ENCODE measurements around the gene GRM6.
A peak's percentile ranks its signal among the peaks of the same experiment; 100 is the strongest.

The GRM6 gene

GRCh38 chr5:178982941-178983340, 12.2 kb downstream of the GRM6 start:
- intact Hi-C loops (cut with DNase I; ENCODE audit: low total_unique reads): no loop called here
- Histone ChIP-seq H3K27ac (no peak overlapping the region), H3K4me3 (no peak overlapping the region), H3K27me3 (no peaks in the 10 kb centered on the region), H3K4me1 (no peaks in the 10 kb centered on the region), H3K9me3 (peaks cover 30 to 93% (median 88%) of the 10 kb centered on the region in 3 donors), H3K36me3 (peaks cover 0 to 19% (median 17%) of the 10 kb centered on the region in 3 donors)
- DNase-seq: no peak
- TF ChIP-seq CTCF (IDR thresholded peaks at IDR 0.05): no peak

GRCh38 chr5:178981381-178981780, 13.7 kb downstream of the GRM6 start:
- no peak for DNase-seq

GRCh38 chr5:178965465-178966055, 29.6 kb downstream of the GRM6 start:
- Histone ChIP-seq H3K4me1 (no peaks in the 10 kb centered on the region), H3K9me3 (peaks cover 21 to 99% (median 74%) of the 10 kb centered on the region in 3 donors), H3K27ac (no peak overlapping the region), H3K36me3 (peaks cover 32 to 82% (median 67%) of the 10 kb centered on the region in 3 donors), H3K27me3 (no peaks in the 10 kb centered on the region), H3K4me3 (no peak overlapping the region)
- DNase-seq: no peak
- no peak for TF ChIP-seq CTCF (IDR thresholded peaks at IDR 0.05)
- intact Hi-C loops (cut with DNase I; ENCODE audit: low total_unique reads): no loop called here

More at GRCh38 chr5:178981381-178981780, 13.7 kb downstream of the GRM6 start:
- Histone ChIP-seq H3K27me3 (no peaks in the 10 kb centered on the region), H3K4me1 (no peaks in the 10 kb centered on the region), H3K4me3 (no peak overlapping the region), H3K9me3 (peaks cover 25 to 95% (median 89%) of the 10 kb centered on the region in 3 donors), H3K27ac (no peak overlapping the region), H3K36me3 (peaks cover 10 to 33% (median 32%) of the 10 kb centered on the region in 3 donors)
- no peak for TF ChIP-seq CTCF (IDR thresholded peaks at IDR 0.05)
- intact Hi-C loops (cut with DNase I; ENCODE audit: low total_unique reads): no loop called here

GRCh38 chr5:178941361-178941760, 53.8 kb downstream of the GRM6 start:
- no peak for DNase-seq
- peak overlapping the region; percentile 79 to 85 for H3K27ac ChIP-seq
- TF ChIP-seq CTCF (IDR thresholded peaks at IDR 0.05): no peak
- intact Hi-C loops (cut with DNase I; ENCODE audit: low total_unique reads): loop anchor here (10.0 kb wide), 1 partner anchor 47 kb away; the partner anchor contains the start of gene ZFP2
- peaks cover 8 to 52% (median 49%) of the 10 kb centered on the region in 3 donors for H3K9me3 ChIP-seq
- peaks cover 0 to 14% (median 10%) of the 10 kb centered on the region in 4 donors for H3K4me1 ChIP-seq
- H3K27me3 ChIP-seq: no peaks in the 10 kb centered on the region
- peak overlapping the region; percentile 81 to 82 for H3K4me3 ChIP-seq
- H3K36me3 ChIP-seq: peaks cover 14 to 39% (median 32%) of the 10 kb centered on the region in 3 donors

- DNase-seq: peak; percentile 86 to 93
- Histone ChIP-seq H3K4me1 (peaks cover 0 to 14% (median 10%) of the 10 kb centered on the region in 4 donors), H3K36me3 (peaks cover 11 to 36% (median 26%) of the 10 kb centered on the region in 3 donors), H3K4me3 (peak within 1 kb of the TSS; percentile 81 to 82), H3K9me3 (peaks cover 12 to 55% (median 52%) of the 10 kb centered on the region in 3 donors), H3K27me3 (no peaks in the 10 kb centered on the region), H3K27ac (peak within 1 kb of the TSS; percentile 79 to 85)
- intact Hi-C loops (cut with DNase I; ENCODE audit: low total_unique reads): loop anchor here (10.0 kb wide), 1 partner anchor 46 kb away; the partner anchor contains the start of gene ZFP2
- no peak for TF ChIP-seq CTCF (IDR thresholded peaks at IDR 0.05)
These were observed 54.4 kb downstream of the GRM6 start, which contains the start of gene ZNF454 for GRCh38 chr5:178940569-178941360. TSS of gene ZNF454 (plus strand) at chr5:178941198. CDS start at chr5:178942792, 1,594 bp downstream.

Data from tibial artery (tissue), 4 donors.